Osteocyte (in vitro differentiated cells): Measurements from ENCODE around the gene TMEM38A. TPM values are rescaled to one million over a fixed set of nuclear protein-coding genes. Genes with fewer than 3 reads are reported as not detected.
"Not testable (repeated sequence)": the region's sequence is repeated elsewhere in the genome, so short reads cannot be mapped to it uniquely, and the experiment has no call there.

Source experiments
- DNase-seq: peaks from one replicate; pipeline ENCODE4 v3.0.0; 2021; ENCODE audit warnings: mixed read lengths; ENCODE audit not compliant: unreplicated experiment; ENCODE audit errors: extremely low spot score
- H3K27ac Mint-ChIP-seq: one replicate; pipeline ENCODE4 v1.8.0; 2021; ENCODE audit warnings: mild to moderate bottlenecking, mixed read lengths; ENCODE audit not compliant: unreplicated experiment
- H3K27me3 Mint-ChIP-seq: one replicate; pipeline ENCODE4 v1.8.0; 2021; ENCODE audit warnings: mixed read lengths; ENCODE audit not compliant: unreplicated experiment
- H3K36me3 Mint-ChIP-seq: one replicate; pipeline ENCODE4 v1.8.0; 2021; ENCODE audit warnings: mixed read lengths; ENCODE audit not compliant: unreplicated experiment
- H3K4me1 Mint-ChIP-seq: one replicate; pipeline ENCODE4 v1.8.0; 2021; ENCODE audit warnings: mixed read lengths; ENCODE audit not compliant: unreplicated experiment
- H3K4me3 Mint-ChIP-seq: one replicate; pipeline ENCODE4 v1.8.0; 2021; ENCODE audit warnings: mild to moderate bottlenecking, moderate library complexity, mixed read lengths; ENCODE audit not compliant: unreplicated experiment
- H3K9me3 Mint-ChIP-seq: one replicate; pipeline ENCODE4 v1.8.0; 2021; ENCODE audit warnings: mixed read lengths; ENCODE audit not compliant: unreplicated experiment
- CTCF ChIP-seq: fragments of 200-600 bp; sonication (generic); IDR thresholded peaks from 2 replicates; pipeline ENCODE4 v1.5.0; 2021; ENCODE audit warnings: antibody characterized with exemption, mild to moderate bottlenecking, moderate library complexity
- total RNA-seq: library from RNA; stranded (reverse); gene quantifications from 2 replicates; pipeline ENCODE4 v1.2.1, GENCODE V29; 2021

The TMEM38A gene
- total RNA-seq, 1 donor from 2014 or later = 6.3 TPM

GRCh38 chr19:16722591-16722990 is 61.7 kb downstream of the TMEM38A start:
- Mint-ChIP-seq H3K27ac (no peak overlapping the region), H3K4me3 (no peak overlapping the region), H3K36me3 (no peaks in the 10 kb centered on the region), H3K9me3 (no peaks in the 10 kb centered on the region), H3K27me3 (peaks cover 2% of the 10 kb centered on the region), H3K4me1 (no peaks in the 10 kb centered on the region)
- no peak for TF ChIP-seq CTCF
- DNase-seq = no peak

GRCh38 chr19:16726916-16727315 is 66.0 kb downstream of the TMEM38A start:
- Mint-ChIP-seq H3K9me3 (no peaks in the 10 kb centered on the region), H3K4me1 (no peaks in the 10 kb centered on the region), H3K36me3 (no peaks in the 10 kb centered on the region), H3K27me3 (peaks cover 2% of the 10 kb centered on the region), H3K4me3 (no peak overlapping the region), H3K27ac (no peak overlapping the region)
- TF ChIP-seq CTCF = no peak
- no peak for DNase-seq

GRCh38 chr19:16735650-16736266 is 74.8 kb downstream of the TMEM38A start:
- H3K27ac Mint-ChIP-seq, H3K9me3 Mint-ChIP-seq: not testable (repeated sequence)

GRCh38 chr19:16736709-16737108 is 75.8 kb downstream of the TMEM38A start:
- Mint-ChIP-seq H3K9me3 (no peaks in the 10 kb centered on the region), H3K4me1 (peaks cover 7% of the 10 kb centered on the region), H3K27me3 (peaks cover 3% of the 10 kb centered on the region), H3K4me3 (no peak overlapping the region), H3K27ac (no peak overlapping the region), H3K36me3 (no peaks in the 10 kb centered on the region)
- no peak for TF ChIP-seq CTCF
- DNase-seq = no peak

More at GRCh38 chr19:16735650-16736266, 74.8 kb downstream of the TMEM38A start:
- DNase-seq, H3K36me3 Mint-ChIP-seq, H3K4me3 Mint-ChIP-seq, H3K4me1 Mint-ChIP-seq, H3K27me3 Mint-ChIP-seq: not testable (repeated sequence)

GRCh38 chr19:16737911-16738310 is 77.0 kb downstream of the TMEM38A start:
- TF ChIP-seq CTCF = no peak
- no peaks in the 10 kb centered on the region for H3K9me3 Mint-ChIP-seq
- H3K27me3 Mint-ChIP-seq = peaks cover 3% of the 10 kb centered on the region
- DNase-seq = no peak
- peaks cover 7% of the 10 kb centered on the region for H3K4me1 Mint-ChIP-seq
- no peak overlapping the region for H3K27ac Mint-ChIP-seq
- no peaks in the 10 kb centered on the region for H3K36me3 Mint-ChIP-seq
- no peak overlapping the region for H3K4me3 Mint-ChIP-seq

GRCh38 chr19:16739546-16739945 is 78.6 kb downstream of the TMEM38A start:
- TF ChIP-seq CTCF = no peak
- DNase-seq = no peak
- no peak overlapping the region for H3K4me3 Mint-ChIP-seq
- H3K36me3 Mint-ChIP-seq = no peaks in the 10 kb centered on the region
- no peaks in the 10 kb centered on the region for H3K4me1 Mint-ChIP-seq
- no peaks in the 10 kb centered on the region for H3K9me3 Mint-ChIP-seq
- no peaks in the 10 kb centered on the region for H3K27me3 Mint-ChIP-seq
- no peak overlapping the region for H3K27ac Mint-ChIP-seq
